ENCODE data around the gene DNAH12.
"Not testable (repeated sequence)": the region's sequence is repeated elsewhere in the genome, so short reads cannot be mapped to it uniquely, and the experiment has no call there.

The DNAH12 gene

DNA sequence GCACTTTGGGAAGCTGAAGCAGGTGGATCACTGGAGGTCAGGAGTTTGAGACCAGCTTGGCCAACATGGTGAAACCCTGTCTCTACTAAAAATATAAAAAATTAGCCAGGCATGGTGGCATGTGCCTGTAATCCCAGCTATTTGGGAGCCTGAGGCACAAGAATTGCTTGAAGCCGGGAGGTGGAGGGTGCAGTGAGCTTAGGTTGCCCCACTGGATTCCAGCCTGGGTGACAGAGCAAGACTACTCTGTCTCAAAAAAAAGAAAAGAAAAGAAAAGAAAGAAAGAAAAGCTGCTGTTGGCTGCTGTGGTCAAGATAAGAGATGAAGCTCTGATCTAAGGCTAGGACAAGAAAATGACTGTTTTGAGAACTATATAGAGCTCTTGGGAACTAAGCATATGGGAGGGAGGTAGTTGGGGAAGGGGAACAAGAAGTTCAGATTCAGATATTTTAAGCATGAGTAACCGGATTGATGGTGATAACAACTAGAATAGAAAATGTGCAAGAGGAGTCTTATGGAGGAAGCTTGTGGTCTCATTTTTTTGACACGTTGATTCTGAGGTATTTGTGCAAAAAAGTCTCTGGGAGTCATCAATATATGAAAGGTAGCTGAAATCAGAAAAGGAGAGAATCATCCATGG is 25.7 kb downstream of the DNAH12 start:
- DNase-seq = peak in 2 of 4 experiments; percentile 2 to 3

DNA sequence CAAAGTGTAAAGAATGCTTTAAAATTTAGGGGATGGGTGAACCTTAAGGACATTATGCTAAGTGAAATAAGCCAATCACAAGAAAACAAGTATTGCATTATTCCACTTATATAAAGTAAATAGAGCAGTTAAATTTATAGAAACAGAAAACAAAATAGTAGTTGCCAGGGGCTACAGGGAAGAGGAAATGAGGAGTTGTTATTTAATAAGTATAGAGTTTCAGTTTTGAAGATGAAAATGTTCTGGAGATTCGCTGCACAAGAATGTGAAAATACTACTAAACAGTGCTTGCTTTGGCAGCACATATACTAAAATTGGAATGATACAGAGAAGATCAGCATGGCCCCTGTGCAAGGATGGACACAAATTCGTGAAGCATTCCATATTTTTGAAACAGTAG is 32.0 kb downstream of the DNAH12 start:
- no peak for DNase-seq

GRCh38 chr3:57505901-57506300 is 38.2 kb downstream of the DNAH12 start:
- no peak for DNase-seq

GRCh38 chr3:57500506-57500905 is 43.6 kb downstream of the DNAH12 start:
- DNase-seq = no peak

- DNase-seq = no peak
Observed at GRCh38 chr3:57497904-57498303, 46.2 kb downstream of the DNAH12 start.

GRCh38 chr3:57484563-57484962 is 59.6 kb downstream of the DNAH12 start:
- DNase-seq = no peak

DNA sequence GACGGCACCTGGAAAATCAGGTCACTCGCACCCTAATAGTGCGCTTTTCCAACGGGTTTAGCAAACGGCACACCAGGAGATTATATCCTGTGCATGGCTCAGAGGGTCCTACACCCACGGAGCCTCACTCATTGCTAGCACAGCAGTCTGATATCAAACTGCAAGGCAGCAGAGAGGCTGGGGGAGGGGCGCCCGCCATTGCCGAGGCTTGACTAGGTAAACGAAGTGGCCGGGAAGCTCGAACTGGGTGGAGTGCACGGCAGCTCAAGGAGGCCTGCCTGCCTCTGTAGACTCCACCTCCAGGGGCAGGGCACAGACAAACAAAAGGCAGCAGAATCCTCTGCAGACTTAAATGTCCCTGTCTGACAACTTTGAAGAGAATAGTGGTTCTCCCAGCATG is 67.0 kb downstream of the DNAH12 start:
- DNase-seq = not testable (repeated sequence)

DNA sequence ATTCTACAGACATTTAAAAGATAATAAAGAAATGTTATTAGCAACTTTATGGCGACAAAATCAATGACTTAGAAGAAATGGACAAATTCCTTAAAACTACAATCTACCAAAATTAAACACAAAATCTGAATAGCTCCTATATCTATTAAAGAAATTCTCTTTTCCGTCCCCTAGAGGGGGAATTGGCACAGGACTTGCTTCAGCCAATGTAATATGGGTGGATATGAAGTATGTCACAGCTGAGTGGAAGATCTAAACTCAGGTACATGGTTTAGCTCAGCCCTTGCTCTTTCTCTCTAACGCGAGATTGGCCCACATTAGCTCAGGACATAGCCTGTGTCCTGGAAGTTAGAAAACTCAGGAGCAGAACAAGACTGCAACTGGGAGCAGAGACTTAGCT is 79.3 kb downstream of the DNAH12 start:
- no peak for DNase-seq

- DNase-seq = no peak
Observed at GRCh38 chr3:57464011-57464410, 80.1 kb downstream of the DNAH12 start.

- no peak for DNase-seq
Observed at GRCh38 chr3:57451150-57451846, 92.8 kb downstream of the DNAH12 start.

DNA sequence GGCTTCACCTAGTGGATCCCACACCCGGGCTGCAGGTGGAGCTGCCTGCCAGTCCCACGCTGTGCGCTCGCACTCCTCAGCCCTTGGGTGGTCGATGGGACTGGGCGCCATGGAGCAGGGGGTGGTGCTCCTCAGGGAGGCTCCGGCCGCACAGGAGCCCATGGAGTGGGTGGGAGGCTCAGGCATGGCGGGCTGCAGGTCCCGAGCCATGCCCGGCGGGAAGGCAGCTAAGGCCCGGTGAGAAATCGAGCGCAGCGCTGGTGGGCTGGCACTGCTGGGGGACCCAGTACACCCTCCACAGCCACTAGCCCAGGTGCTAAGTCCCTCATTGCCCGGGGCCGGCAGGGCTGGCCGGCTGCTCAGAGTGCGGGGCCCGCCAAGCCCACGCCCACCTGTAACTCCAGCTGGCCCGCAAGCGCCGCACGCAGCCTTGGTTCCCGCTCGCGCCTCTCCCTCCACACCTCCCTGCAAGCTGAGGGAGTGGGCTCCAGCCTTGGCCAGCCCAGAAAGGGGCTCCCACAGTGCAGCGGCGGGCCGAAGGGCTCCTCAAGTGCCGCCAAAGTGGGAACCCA is 94.8 kb downstream of the DNAH12 start:
- DNase-seq = not testable (repeated sequence)

DNA sequence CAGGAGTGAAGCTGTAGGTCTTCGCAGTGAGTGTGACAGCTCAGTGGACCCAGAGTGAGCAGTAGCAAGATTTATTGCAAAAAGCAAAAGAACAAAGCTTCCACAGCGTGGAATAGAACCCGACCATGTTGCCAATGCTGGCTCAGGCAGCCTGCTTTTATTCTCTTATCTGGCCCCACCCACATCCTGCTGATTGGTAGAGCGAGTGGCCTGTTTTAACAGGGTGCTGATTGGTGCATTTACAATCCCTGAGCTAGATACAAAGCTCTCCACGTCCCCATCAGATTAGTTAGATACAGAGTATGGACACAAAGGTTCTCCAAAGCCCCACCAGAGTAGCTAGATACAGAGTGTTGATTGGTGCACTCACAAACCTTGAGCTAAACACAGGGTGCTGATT is 95.7 kb downstream of the DNAH12 start:
- DNase-seq = not testable (repeated sequence)

DNA sequence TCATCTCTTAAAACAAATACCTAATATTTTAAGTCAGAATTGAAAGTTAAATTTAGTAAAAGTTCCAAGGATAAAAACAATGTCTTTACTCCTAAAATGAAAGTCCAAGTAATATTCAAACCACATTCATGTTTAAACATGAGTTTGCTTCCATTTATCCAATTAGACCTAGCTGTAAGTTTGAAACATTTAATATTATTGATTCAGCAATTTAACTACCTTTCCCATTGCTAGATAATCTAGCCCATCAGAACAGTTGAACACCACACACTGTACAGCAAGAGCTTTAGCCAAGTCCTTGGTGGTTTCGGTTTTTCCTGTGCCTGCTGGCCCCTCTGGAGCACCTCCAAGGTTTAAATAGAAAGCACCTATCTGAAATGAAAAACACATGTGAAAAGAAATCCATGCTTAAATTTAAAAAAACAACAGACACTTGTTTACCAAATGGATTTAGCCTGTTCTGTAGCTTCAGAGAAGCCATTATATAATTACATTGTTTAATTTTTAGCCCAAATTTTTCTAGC is 97.8 kb downstream of the DNAH12 start:
- no peak for DNase-seq

DNA sequence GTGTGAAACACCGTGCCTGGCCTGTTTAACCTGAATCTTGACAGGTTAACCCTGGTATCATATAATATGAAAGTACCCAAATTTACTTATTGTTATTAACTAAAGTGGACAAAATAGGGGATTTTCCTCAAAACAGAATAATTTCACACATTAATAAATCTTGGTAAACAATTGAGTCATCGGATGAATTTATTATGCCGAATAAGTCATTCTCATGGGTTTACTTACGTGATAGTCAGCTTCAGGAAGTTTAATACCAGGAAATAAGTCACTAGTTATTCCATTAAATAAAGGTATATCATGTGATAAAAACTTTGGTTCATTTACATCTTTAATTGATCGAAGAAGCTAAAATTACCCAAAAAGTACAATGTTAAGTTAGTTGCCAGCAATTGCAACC is 99.7 kb downstream of the DNAH12 start:
- DNase-seq = no peak

DNA sequence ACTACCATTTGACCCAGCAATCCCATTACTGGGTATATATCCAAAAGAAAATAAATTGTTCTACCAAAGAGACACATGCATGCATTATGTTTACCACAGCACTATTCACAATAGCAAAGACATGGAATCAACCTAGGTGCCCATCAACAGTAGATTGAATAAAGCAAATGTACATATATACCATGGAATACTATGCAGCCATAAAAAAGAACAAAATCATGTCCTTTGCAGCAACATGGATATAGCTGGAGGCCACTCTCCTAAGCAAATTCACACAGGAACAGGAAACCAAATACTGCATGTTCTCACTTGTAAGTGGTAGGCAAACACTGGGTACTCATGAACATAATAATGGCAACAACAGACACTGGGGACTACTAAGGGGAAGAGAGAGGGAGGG is 104.0 kb downstream of the DNAH12 start:
- not testable (repeated sequence) for DNase-seq

GRCh38 chr3:57438460-57438859 is 105.7 kb downstream of the DNAH12 start:
- DNase-seq = not testable (repeated sequence)

DNA sequence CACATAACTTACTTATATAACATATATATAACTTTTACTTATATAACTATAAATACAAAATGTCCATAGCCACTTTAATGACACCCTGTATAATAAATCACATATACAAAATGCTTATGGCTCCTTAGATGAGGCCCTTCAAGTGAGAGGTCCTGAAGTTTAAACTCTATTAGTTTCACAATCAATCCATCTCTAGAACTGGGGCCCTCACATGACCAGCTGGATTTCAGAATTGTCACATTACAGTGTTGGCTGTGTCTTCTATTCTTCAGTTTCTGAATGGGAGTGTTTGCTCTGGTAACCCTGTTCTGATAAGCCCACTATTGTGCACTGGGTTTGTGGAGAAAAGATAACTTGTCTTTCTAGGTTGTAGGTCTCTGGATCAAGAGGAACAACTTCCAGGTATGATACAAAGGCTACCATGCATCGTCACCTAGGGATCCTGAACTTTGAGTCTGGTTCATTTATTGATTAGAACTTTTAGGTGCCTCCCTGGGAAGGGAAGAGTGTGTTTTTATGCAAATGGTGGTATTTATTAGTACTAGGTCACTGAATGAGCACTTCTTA is 107.9 kb downstream of the DNAH12 start:
- DNase-seq = no peak

GRCh38 chr3:57434041-57434440 is 110.1 kb downstream of the DNAH12 start:
- DNase-seq = peak in 3 of 4 experiments; percentile 4 to 39 (median 31)

DNA sequence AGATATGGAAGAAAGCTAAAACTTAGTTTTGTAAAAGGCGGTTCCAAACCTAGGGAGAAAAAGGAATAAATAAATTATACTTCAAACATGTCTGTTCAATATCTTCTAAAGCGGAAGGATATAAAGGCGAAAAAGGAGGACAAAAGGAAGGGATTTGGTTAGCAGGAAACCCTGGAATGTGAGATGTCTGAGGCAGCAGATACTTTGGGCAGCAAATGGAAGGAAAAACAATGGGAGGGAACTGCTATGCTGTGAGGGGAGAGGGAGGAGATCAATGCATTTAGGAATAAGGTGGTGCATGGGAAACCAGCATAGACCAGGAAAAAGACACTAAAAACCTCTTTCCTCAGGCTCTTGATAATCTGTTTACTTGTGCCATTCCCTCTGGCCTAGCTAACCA is 120.8 kb downstream of the DNAH12 start:
- no peak for DNase-seq

GRCh38 chr3:57421336-57421735 is 122.8 kb downstream of the DNAH12 start:
- no peak for DNase-seq

DNA sequence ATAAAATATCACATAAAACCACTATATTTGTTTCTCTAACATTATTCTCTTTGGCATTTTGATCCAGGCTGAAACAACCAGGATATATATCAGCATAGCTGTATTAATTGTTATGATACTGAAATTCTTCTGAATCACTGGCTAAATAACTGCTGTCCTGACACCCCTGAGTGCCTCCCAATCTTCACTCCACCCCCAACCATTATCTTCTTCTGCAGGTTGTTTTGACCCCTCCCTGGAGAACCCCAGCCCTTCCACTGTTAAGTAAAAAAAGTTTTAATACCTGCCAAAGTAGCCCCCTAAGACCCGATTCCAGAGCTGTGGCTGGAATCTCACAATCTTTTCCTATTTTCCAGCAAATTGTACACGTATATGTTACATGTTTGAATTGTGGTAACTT is 124.1 kb downstream of the DNAH12 start:
- DNase-seq = no peak

- DNase-seq = no peak
Observed at GRCh38 chr3:57411715-57412114, 132.4 kb downstream of the DNAH12 start.

- no peak for DNase-seq
Observed at GRCh38 chr3:57409471-57409870, 134.7 kb downstream of the DNAH12 start.

DNA sequence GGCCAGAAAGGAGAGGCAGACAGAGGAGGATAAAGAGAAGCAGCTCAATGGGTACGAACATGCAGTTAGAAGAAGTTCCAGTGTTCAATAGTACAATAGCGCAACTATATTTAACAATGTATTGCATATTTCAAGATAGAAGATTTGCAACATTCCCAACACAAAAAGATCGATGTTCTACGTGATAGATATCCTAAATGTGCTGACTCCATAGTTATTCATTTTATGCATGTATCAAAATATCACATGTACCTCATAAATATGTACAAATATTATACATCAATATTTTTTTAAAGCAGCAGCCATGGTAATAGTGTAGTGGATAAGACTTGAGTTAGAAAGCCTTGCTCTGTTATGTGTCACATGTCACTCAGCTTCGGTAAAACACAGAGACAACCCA is 141.5 kb downstream of the DNAH12 start:
- DNase-seq = no peak
